DMS114 treated with DMSO at 0.1 percent for 48 hours (cell line): Measurements from ENCODE around the gene ARHGAP33.

Experiments
- DNase-seq: peaks from one replicate; lab custom pipeline; 2025; ENCODE audit not compliant: unreplicated experiment; lab: John Stamatoyannopoulos, UW

Gene ARHGAP33, protein sequence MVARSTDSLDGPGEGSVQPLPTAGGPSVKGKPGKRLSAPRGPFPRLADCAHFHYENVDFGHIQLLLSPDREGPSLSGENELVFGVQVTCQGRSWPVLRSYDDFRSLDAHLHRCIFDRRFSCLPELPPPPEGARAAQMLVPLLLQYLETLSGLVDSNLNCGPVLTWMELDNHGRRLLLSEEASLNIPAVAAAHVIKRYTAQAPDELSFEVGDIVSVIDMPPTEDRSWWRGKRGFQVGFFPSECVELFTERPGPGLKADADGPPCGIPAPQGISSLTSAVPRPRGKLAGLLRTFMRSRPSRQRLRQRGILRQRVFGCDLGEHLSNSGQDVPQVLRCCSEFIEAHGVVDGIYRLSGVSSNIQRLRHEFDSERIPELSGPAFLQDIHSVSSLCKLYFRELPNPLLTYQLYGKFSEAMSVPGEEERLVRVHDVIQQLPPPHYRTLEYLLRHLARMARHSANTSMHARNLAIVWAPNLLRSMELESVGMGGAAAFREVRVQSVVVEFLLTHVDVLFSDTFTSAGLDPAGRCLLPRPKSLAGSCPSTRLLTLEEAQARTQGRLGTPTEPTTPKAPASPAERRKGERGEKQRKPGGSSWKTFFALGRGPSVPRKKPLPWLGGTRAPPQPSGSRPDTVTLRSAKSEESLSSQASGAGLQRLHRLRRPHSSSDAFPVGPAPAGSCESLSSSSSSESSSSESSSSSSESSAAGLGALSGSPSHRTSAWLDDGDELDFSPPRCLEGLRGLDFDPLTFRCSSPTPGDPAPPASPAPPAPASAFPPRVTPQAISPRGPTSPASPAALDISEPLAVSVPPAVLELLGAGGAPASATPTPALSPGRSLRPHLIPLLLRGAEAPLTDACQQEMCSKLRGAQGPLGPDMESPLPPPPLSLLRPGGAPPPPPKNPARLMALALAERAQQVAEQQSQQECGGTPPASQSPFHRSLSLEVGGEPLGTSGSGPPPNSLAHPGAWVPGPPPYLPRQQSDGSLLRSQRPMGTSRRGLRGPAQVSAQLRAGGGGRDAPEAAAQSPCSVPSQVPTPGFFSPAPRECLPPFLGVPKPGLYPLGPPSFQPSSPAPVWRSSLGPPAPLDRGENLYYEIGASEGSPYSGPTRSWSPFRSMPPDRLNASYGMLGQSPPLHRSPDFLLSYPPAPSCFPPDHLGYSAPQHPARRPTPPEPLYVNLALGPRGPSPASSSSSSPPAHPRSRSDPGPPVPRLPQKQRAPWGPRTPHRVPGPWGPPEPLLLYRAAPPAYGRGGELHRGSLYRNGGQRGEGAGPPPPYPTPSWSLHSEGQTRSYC

DNA sequence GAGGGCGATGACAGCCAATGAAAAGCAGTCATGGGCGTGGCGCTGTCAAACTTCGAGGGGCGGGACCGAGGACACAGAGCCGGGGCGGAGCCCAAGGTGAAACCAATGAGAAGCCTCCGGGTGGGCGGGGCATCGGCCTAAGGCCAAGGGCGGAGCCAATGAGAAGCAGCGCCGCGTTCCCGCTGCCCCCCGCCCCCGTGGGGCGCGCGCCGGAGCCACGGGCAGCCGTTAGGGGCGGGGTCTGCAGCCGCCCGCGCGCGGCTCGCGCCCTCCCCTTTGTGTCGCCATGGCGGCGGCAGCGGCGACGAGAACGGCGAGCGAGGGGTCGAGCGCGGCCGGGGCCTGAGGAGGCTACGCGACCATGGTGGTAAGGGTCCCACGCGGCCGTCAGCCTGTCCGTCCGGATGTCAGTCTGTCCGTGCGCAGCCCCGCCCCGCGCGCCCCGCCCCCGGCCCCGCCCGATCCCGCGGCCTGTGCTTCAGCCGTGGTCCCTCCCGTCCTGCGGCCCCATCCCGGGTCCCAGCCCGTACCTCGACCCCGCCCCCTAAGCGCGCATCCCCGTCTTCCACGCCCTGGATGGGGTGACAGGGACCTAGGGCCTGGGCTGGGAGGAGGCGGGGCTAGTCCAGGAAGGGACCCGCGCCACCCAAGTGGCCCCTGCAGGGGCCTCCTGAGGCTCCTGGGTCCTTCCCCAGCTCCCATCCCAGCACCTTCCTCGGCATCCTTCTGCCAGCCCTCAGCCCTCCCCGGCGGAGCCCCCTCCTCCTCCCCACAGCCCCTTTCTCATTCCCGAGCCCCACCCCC is at the start of gene ARHGAP33:
Gene ARHGAP33, plus strand, starts transcription at position 267 of the 804 bp plus-strand sequence. Its CDS starts 95 bp downstream, at position 362.
- DNase-seq = peak; percentile 96

DNA sequence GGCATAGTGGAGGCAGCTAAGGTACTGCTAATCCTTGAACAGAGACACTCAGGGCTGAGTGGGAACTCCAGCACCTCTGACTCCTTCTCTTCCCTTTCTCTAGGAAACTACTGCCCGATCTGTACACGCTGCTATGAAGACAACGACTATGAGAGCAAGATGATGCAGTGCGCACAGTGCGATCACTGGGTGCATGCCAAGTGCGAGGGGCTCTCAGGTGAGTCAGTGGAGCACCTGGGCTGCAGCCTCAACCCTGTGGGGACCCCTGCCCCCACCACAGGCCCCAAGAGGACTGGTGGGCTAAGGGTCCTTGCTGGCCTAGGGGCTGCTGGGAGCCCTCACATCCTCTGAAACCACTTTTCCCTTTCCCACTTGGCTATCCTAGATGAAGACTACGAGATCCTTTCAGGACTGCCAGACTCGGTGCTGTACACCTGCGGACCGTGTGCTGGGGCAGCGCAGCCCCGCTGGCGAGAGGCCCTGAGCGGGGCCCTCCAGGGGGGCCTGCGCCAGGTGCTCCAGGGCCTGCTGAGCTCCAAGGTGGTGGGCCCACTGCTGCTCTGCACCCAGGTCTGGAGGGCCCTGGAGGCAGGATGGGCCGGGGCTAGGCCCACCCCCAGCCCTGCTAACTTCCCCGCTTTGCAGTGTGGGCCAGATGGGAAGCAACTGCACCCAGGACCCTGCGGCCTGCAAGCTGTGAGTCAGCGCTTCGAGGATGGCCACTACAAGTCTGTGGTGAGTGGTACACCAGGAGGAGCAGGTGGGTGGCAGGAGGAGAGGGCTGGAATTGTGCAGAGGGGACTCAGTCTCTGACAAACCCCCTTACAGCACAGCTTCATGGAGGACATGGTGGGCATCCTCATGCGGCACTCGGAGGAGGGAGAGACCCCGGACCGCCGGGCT is 48.1 kb upstream of the ARHGAP33 start:
- DNase-seq = no peak

DNA sequence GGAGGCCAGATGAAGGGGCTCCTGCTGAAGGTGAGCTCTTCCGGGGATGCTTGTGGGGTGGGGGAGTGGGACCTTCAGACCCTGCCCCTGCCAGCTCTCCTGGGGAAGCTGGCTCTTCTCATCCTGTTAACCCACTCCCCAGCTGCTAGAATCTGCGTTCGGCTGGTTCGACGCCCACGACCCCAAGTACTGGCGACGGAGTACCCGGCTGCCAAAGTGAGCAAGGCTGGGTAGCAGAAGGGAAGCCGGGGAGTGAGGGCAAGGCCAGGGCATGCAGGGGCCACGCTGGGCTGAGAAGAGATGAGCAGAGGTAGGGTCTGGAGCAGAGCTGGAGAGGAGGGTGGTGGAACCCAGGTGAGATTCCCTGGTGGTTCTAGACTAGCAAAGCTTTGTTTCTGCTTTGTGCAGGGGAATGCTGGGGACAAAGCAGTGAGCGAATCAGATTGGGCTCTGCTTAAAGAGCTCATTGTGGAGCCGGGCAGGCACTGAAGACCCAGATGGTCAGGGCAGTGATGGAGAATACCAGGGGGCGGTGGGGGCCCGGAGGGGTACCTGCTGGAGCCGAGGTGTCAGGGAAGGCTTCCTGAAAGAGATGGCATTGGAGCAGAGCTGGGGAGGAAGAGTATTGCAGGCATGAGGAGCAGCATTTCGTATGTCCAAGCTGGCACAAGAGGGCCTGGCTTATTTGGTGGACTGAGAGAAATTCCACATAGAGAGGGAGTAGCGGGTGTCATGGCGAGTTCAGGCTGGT is 47.2 kb upstream of the ARHGAP33 start:
- no peak for DNase-seq

DNA sequence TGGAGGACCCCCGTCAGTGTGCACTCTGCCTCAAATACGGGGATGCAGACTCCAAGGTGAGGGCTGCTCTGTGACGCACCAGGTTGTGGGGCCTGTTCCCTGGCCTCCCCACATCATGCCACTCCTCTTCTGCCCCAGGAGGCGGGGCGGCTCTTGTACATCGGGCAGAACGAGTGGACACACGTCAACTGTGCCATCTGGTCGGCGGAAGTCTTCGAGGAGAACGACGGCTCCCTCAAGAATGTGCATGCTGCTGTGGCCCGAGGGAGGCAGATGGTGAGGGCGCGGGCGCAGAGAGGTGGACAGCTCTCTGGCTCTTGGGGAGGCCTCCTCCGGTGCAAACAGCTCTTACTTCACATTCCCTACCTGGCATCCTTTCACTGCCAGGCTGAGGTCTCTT is 46.3 kb upstream of the ARHGAP33 start:
- no peak for DNase-seq

DNA sequence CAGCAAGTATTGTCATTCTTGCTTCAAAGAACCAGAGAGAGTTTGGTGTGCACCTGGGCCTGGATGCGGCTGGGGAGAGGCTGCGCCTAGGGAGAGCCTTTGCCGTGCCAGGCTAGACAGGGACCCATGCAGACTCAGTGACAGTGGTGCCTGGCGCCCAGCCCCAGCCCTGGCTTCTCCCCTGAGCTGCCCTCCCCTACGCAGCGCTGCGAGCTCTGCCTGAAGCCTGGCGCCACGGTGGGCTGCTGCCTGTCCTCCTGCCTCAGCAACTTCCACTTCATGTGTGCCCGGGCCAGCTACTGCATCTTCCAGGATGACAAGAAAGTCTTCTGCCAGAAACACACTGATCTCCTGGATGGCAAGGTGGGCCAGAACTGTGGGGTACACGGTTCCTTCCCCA is 45.6 kb upstream of the ARHGAP33 start:
- no peak for DNase-seq

DNA sequence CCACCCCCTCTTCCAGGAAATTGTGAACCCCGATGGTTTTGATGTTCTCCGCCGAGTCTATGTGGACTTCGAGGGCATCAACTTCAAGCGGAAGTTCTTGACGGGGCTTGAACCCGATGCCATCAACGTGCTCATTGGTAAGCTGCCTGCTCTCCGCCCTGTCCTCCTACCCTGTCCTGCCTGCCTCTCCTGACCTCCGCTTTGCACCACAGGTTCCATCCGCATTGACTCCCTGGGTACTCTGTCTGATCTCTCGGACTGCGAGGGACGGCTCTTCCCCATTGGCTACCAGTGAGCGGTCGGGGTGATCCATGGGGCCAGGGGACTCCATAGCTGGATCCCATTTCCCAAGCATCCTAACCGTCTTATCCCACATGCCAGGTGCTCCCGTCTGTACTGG is 45.0 kb upstream of the ARHGAP33 start:
- DNase-seq = no peak

DNA sequence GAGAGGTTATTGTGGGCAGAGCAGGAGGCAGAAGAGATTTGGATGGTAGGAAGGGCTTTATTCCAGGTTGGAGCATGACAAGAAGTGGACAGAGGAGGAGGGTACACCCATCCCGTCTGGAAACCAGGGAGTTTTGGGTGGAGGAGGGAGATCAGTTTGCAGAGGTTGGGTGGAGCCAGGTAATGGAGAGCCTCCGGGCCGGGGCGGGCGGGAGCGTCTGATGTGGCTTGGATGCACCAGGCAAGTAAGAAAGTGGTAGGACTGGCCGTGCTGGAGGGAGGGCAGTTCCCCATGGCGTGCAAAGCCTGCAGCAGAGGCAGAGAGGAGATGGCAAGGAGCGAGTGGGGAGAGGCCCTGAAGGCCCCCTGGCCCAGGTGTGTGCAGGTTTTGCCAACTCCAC is 44.0 kb upstream of the ARHGAP33 start:
- DNase-seq = no peak

DNA sequence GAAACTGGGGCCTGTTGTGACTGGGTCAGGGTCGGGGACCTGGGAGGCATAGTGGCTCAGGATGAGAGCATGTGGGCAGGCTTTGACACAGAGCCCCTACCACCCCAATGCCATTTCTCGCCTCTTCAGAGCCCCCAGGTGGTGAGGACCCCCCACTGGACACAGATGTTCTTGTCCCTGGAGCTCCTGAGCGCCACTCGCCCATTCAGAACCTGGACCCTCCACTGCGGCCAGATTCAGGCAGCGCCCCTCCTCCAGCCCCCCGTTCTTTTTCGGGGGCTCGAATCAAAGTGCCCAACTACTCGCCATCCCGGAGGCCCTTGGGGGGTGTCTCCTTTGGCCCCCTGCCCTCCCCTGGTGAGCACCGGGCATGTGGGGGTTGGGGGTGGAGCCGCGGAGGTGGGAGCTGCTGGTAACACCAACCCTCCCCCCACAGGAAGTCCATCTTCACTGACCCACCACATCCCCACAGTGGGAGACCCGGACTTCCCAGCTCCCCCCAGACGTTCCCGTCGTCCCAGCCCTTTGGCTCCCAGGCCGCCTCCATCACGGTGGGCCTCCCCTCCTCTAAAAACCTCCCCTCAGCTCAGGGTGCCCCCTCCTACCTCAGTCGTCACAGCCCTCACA is 43.5 kb upstream of the ARHGAP33 start:
- DNase-seq = no peak

DNA sequence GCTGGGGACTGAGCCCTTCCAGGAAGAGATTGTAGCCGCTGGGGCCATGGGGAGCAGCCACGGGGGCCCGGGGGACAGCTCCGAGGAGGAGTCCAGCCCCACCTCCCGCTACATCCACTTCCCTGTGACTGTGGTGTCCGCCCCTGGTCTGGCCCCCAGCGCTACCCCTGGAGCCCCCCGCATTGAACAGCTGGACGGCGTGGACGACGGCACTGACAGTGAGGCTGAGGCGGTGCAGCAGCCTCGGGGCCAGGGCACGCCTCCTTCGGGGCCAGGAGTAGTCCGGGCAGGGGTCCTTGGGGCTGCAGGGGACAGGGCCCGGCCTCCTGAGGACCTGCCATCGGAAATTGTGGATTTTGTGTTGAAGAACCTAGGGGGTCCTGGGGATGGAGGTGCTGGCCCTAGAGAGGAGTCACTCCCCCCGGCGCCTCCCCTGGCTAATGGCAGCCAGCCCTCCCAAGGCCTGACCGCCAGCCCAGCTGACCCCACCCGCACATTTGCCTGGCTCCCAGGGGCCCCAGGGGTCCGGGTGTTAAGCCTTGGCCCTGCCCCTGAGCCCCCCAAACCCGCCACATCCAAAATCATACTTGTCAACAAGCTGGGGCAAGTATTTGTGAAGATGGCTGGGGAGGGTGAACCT is 42.7 kb upstream of the ARHGAP33 start:
- no peak for DNase-seq

DNA sequence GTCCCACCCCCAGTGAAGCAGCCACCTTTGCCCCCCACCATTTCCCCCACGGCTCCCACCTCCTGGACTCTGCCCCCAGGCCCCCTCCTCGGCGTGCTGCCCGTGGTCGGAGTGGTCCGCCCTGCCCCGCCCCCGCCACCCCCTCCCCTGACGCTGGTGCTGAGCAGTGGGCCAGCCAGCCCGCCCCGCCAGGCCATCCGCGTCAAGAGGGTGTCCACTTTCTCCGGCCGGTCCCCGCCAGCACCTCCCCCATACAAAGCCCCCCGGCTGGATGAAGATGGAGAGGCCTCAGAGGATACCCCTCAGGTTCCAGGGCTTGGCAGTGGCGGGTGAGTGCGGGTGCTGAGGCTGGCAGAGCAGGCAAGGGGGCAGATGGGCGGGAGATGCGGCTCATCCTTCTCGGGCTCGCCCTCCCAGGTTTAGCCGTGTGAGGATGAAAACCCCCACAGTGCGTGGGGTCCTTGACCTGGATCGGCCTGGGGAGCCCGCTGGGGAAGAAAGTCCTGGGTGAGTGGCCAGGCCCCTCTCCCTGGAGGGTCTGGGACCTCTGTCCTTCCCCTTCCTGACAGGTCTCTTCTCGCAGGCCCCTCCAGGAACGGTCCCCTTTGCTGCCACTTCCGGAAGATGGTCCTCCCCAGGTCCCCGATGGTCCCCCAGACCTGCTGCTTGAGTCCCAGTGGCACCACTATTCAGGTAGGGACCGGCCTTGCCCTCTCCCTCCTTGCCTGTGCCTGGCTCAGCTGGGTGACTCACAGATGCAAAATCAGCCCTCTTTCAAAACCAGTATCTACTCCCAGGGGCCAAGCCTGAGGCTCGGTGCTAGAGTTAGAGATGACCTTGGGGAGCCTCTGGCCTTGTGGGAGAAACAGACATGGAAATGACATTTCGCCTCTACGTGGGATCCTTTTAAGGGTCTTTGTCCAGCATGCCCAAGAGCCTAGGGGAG is 41.9 kb upstream of the ARHGAP33 start:
- no peak for DNase-seq

DNA sequence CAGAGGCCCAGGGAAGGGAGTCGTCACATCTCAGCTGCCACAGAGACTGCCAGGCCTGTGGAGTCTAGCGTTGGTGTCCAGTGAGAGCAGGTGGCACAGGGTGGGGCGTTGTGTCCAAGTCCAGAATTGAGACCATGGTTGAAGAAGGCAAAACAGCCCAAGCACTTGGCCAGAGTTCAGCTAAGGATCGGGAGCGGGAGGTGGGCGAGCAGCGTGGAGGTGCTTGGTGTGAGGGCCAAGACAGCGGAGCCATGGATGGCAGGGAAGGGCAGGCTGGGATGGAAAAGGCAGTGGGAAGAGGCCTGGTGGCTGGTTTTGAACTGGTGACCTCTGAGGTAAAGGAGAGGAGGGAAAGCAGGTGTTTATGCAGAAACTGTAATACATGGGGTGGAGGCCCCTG is 41.1 kb upstream of the ARHGAP33 start:
- DNase-seq = no peak

DNA sequence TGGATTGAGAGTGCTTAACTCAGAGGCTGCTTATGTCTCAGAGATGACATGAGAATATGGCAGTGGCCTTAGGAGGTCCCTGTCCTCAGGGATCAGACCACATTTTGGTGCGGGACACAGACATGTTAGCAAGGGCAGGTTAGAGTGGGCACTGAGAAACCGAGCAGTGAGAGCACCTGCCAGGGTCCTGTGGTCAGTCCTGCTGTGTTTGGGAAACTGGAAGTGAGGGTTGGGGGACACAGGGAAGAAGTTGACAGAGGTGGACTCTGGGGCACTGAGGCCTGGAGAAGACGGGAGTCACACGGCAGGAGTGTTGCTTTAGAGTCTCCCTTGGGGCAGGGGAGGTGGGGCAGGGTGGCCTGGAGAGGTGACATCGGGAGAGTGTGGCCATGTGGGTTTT is 40.5 kb upstream of the ARHGAP33 start:
- DNase-seq = no peak

DNA sequence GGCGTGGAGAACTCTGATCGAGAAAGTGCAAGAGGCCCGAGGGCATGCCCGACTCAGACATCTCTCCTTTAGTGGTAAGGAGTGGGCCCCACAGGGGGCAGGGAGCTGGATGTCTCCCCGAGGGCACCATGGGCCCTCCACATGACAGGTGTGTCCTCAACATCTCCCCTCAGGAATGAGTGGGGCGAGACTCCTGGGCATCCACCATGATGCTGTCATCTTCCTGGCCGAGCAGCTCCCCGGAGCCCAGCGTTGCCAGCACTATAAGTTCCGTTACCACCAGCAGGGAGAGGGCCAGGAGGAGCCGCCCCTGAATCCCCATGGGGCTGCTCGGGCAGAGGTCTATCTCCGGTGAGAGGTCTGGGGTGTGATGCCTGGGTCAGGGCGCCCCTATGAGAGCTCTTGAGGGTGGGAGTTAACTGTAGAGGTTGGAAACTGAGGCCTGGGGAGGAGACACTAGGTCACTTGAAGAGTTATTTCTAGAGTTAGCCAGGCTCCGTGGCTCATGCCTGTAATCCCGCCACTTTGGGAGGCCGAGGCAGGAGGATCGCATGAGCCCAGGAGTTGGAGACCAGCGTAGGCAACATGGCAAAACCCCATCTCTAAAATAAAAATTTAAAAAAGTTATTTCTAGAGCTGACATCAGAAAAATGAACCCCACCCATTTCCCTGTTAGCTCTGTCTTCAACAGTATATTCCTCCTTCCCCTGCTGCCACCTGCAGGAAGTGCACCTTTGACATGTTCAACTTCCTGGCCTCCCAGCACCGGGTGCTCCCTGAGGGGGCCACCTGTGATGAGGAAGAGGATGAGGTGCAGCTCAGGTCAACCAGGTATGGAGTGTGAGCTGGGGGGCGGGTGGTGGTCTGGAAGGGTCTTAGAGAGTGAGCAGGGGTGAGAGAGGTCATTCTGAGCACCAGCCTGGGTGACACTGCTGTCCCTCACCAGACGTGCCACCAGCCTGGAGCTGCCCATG is 38.2 kb upstream of the ARHGAP33 start:
- no peak for DNase-seq

DNA sequence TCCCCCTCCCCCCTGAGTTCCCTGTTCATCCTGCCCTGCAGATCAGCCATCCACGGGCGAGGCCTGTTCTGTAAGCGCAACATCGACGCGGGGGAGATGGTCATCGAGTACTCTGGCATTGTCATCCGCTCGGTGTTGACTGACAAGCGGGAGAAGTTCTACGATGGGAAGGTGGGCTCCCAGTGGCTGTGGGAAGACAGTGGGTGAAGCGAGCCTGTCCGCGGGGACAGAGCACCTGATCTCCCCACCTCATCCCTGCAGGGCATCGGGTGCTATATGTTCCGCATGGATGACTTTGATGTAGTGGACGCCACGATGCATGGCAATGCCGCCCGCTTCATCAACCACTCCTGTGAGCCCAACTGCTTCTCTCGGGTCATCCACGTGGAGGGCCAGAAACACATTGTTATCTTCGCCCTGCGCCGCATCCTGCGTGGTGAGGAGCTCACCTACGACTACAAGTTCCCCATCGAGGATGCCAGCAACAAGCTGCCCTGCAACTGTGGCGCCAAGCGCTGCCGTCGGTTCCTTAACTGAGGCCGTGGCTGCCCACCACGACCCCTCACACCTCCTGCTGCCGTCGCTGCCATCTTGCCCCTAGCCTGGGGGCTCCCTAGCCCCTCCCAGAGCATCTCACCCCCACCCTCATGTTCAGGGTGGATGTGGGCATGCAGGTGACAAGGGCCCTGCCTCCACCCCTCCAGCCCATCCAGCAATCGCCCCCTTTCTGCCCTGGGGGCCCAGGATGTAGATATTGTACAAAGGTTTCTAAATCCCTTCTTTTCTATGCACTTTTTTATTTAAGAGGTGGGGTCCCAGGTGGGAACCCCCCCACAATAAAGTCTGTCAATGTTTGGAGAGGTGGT is 37.1 kb upstream of the ARHGAP33 start:
- DNase-seq = no peak

DNA sequence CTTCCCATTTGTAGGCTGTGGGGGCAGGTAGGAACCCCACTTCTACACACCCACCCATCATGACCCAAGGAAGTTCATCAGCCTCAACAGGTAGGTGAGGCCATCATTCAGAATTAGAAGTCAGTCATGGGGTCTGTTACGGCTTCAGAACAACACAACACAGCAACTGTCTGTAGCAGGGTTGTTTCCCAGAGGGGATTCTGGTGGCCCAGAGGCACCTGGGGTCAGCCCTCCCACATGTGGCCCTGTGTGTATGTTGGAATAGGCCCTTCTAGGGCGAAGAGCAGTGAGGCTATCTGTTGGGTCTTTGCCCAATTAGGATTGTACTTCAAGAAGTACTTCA is 36.5 kb upstream of the ARHGAP33 start:
- no peak for DNase-seq
